ENCODE data around the gene SYT9.

The SYT9 gene

DNA sequence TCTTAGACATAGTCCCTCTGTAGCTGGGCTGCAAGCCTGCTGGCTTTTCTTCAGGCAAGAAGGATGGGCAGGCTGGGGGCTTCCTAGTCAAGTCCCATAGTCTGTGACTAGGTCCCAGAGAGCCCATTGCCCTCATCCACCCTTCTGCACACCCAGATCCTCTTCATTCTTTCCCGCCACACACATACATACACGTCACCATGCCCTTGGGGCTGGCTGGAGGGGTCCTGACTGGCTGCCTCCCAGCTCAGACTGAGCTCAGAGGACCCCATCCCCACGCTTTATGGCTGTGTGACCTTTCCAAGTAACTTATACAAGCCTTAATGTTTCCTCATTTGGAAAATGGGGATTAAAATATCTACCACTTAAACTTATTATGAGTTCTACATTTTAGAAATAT lies 248.5 kb downstream of the SYT9 start:
- TF ChIP-seq, protein P1, sequence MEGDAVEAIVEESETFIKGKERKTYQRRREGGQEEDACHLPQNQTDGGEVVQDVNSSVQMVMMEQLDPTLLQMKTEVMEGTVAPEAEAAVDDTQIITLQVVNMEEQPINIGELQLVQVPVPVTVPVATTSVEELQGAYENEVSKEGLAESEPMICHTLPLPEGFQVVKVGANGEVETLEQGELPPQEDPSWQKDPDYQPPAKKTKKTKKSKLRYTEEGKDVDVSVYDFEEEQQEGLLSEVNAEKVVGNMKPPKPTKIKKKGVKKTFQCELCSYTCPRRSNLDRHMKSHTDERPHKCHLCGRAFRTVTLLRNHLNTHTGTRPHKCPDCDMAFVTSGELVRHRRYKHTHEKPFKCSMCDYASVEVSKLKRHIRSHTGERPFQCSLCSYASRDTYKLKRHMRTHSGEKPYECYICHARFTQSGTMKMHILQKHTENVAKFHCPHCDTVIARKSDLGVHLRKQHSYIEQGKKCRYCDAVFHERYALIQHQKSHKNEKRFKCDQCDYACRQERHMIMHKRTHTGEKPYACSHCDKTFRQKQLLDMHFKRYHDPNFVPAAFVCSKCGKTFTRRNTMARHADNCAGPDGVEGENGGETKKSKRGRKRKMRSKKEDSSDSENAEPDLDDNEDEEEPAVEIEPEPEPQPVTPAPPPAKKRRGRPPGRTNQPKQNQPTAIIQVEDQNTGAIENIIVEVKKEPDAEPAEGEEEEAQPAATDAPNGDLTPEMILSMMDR (IDR thresholded peaks at IDR 0.05; ENCODE audit: insufficient read depth, low read depth, low read length, missing control alignments) = no peak
- no peak for DNase-seq (ENCODE audit: low read depth)
- no peak overlapping the region for H3K4me3 ChIP-seq (ENCODE audit: low read depth, low read length)

DNA sequence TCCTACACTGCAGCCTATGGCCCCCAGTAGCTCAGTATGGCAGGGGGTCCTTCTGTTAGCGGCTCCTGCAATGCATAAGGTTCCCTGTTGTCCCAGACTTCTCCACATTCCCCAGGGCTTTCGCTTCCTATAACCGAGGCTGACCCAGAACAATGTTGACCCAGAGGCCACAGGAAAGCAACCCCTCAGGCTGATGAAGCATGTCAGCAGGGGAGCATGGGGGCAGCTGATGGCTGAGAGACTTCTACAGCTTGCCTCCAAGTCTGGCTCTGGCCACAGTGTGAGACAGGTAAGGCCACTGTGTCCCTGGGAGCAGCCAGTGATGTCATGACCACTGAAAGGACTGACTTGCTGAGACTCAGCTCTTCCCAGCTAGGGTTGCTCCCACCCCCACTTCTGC lies 249.5 kb downstream of the SYT9 start:
- no peak for DNase-seq (ENCODE audit: low read depth)
- no peak overlapping the region for H3K4me3 ChIP-seq (ENCODE audit: low read depth, low read length)
- TF ChIP-seq, protein P1 (IDR thresholded peaks at IDR 0.05; ENCODE audit: insufficient read depth, low read depth, low read length, missing control alignments) = no peak

DNA sequence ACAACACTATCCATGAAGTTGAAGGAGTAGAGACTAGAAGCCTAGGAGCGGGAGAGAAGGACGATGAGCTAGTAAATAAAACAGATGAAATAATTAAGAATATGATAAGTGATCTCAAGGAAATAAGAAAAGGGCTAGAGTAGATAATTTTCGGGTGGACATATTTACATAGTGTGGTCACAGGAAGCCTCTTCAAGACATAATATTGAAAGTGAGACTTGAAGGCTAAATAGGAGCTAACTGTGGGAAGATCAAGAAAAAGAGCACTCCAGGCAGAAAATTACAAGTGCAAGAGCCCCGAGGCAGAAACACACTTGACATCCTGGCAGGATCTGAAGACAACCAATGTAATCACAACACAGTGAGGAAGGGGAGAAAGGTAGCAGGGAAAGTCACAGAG lies 250.2 kb downstream of the SYT9 start:
- DNase-seq (ENCODE audit: low read depth) = peak; percentile 11
- TF ChIP-seq, protein P1 (IDR thresholded peaks at IDR 0.05; ENCODE audit: insufficient read depth, low read depth, low read length, missing control alignments) = no peak

DNA sequence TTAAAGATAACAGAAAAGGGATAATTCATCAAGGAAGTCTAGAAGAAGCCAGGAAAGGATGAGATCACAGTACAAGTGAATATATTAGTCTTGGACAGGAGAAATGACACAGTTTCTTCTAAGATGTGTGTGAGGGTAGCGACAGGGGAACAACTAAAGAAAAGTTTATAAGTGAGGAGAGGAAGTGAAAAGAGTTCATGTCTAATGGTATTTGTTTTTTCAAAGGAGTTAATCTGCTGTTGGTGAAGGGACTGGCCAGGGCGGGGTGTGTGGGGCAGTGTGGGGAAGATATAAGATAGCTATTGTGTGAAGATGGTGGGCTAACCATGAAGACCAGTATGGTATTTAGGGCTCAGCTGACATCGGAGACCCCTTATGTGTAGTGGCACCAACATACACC lies 254.5 kb downstream of the SYT9 start:
- H3K4me3 ChIP-seq (ENCODE audit: low read depth, low read length) = no peak overlapping the region
- DNase-seq (ENCODE audit: low read depth) = no peak
- TF ChIP-seq, protein P1 (IDR thresholded peaks at IDR 0.05; ENCODE audit: insufficient read depth, low read depth, low read length, missing control alignments) = no peak

More for the DNA sequence above, 250.2 kb downstream of the SYT9 start:
- no peak overlapping the region for H3K4me3 ChIP-seq (ENCODE audit: low read depth, low read length)

DNA sequence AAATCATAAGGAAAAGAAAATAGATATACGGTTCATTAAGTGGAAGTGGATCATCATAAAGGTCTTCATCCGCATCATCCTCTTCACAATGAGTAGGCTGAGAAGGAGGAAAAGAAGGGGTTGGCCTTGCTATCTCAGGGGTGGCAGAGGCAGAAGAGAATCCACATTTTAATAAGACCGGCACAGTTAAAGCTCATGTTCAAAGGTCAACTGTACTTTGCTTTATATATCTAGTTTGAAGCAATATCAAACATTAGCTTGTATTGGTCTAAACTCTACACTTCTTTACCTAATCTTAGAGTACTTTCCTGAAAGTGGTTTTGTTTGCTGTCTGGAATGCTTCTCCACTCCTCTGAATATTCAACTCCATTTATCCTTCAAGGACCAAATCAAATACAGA lies 256.4 kb downstream of the SYT9 start:
- no peak for DNase-seq (ENCODE audit: low read depth)
- TF ChIP-seq, protein P1 (IDR thresholded peaks at IDR 0.05; ENCODE audit: insufficient read depth, low read depth, low read length, missing control alignments) = no peak
- H3K4me3 ChIP-seq (ENCODE audit: low read depth, low read length) = no peak overlapping the region

DNA sequence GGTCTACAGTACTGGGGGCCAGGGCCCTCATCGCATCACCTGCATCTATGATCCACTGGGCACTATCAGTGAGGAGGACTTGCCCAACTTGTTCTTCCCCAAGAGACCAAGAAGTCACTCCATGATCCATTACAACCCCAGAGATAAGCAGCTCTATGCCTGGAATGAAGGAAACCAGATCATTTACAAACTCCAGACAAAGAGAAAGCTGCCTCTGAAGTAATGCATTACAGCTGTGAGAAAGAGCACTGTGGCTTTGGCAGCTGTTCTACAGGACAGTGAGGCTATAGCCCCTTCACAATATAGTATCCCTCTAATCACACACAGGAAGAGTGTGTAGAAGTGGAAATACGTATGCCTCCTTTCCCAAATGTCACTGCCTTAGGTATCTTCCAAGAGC lies 258.3 kb downstream of the SYT9 start:
- no peak overlapping the region for H3K4me3 ChIP-seq (ENCODE audit: low read depth, low read length)
- TF ChIP-seq, protein P1 (IDR thresholded peaks at IDR 0.05; ENCODE audit: insufficient read depth, low read depth, low read length, missing control alignments) = no peak
- DNase-seq (ENCODE audit: low read depth) = no peak

DNA sequence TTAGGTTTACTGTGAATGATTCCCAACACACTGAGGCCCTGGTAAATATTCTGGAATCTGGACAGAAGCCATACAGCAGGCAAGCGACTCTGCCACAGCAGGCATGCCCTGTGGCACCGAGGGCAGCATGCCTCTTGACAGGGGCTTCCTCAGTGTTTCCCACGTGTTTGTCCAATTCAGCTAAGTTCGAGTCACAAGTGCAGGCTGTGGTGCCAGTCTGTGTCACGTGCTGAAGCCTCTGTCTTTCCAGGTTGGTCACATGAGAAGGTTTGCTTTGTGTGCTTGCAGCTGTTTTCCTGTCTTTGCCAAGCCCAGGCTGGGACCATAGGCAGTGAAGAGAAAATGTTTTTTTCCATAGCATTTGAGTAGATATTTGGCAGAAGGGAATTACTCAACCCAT lies 259.7 kb downstream of the SYT9 start:
- H3K4me3 ChIP-seq (ENCODE audit: low read depth, low read length) = no peak overlapping the region
- TF ChIP-seq, protein P1 (IDR thresholded peaks at IDR 0.05; ENCODE audit: insufficient read depth, low read depth, low read length, missing control alignments) = no peak
- DNase-seq (ENCODE audit: low read depth) = no peak
